Activated CD4-positive, alpha-beta T cell treated with anti-CD3 and anti-CD28 coated beads, Interleukin-2, amount 50 U/mL, for 1 hour (primary cell): Measurements from ENCODE around the gene CCSER2.
"Not testable (repeated sequence)": the region's sequence is repeated elsewhere in the genome, so short reads cannot be mapped to it uniquely, and the experiment has no call there.

ENCODE experiments used
- DNase-seq: peaks from one replicate; pipeline ENCODE4 v3.0.0-alpha.2; 2020

CCSER2 gene

GRCh38 chr10:84525120-84525806 lies 196.9 kb downstream of the CCSER2 start:
- DNase-seq: no peak

DNA sequence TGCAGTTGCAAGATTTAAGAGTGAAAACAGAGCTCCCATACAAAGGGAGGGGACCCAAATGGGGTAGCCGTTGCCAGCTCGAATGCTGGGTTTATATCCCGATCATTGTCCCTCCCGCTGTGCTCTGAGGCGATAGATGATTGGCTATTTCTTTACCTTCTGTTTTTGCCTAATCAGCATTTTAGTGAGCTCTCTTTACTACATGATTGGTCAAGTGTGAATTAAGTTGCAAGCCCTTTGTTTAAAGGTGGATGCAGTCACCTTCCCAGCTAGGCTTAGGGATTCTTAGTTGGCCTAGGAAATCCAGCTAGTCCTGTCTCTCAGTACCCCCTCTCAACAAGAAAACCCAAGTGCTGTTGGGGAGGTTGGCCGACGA lies 197.4 kb downstream of the CCSER2 start:
- not testable (repeated sequence) for DNase-seq

DNA sequence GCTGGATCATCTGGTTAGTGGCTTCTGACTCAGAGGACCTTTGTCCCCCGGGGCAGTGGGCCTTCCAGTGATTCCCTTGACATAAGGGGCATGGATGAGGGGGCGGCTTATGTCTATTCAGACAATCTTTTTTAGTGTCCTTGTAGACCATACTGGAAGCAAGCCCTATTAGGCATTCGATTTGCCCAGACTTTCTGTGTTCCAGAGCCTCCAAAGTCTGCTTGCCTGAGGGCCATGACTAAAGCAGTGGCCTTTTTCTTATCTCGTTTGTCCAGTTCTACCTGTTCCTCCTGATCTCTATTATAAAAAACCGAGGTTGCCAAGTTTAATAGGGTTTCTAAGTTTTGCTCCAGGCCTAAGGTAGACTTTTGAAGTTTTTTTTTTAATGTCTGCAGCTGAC lies 199.0 kb downstream of the CCSER2 start:
- not testable (repeated sequence) for DNase-seq

GRCh38 chr10:84528526-84528925 lies 200.1 kb downstream of the CCSER2 start:
- DNase-seq: not testable (repeated sequence)

- no peak for DNase-seq
Measured at GRCh38 chr10:84530724-84531325, 202.4 kb downstream of the CCSER2 start.

DNA sequence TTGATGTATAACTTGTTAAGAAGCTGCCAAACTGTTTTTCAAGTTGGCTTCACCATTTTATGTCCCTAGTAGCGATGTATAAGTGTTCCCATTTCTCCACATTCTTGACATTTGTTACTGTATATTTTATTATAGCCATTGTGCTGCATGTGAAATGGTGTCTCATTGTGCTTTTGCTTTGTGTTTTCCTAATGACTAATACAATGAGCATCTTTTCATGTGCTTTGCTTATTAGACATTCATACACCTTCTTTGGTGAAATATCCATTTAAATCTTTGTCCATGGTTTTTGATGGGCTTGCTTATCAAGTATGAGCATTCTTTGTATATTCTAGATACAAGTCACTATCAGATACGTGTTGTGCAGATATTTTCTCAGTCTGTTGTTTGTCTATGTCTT lies 203.0 kb downstream of the CCSER2 start:
- DNase-seq: no peak

DNA sequence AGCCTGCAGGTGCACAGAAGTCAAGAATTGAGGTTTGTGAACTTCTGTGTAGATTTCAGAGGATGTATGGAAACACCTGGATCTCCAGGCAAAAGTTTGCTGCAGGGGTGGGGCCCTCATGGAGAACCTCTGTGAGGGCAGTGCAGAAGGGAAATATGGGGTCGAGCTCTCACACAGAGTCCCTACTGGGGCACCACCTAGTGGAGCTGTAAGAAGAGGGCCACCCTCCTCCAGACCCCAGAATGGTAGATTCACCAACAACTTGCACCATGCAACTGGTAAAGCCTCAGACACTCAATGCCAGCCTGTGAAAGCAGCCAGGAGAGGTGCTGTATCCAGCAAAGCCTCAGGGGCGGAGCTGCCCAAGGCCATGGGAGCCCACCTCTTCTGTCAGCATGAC lies 205.8 kb downstream of the CCSER2 start:
- DNase-seq: no peak

GRCh38 chr10:84537447-84537931 lies 209.1 kb downstream of the CCSER2 start:
- DNase-seq: peak; percentile 20

DNA sequence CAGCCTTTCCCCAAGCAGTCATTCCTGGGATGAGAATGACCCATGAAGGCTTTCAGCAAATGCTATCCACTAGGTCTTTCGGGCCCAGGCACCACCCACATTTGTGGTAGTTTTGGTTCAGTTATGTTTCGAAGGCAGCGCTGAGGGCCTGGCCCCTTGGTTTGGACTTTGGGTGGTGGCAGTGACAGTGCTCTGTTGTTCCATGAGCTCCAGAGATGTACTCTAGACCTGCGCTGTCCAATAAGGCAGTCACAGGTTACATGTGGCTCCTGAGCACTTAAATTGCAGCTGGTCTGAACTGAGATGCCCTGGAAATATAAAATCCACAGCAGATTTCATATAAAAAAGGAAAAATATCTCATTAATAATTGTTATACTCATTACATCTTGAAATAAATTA lies 209.6 kb downstream of the CCSER2 start:
- no peak for DNase-seq

DNA sequence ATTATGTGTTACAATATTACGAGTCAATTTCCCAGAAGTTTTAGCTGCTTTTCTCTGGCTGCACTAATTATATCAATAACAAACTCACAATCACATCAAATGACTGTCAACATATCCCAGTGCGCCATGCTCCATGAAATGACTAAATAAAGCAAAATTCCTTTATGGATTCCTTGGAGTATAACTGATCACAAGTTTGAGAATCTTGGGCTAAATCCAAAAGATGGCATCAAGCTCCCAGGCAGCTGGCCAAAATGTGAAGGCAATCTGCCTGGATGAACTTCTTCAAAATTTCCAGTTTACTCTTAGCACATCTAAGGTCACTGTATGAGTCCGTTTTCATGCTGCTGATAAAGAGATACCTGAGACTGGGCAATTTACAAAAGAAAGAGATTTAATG lies 210.8 kb downstream of the CCSER2 start:
- DNase-seq: no peak

- no peak for DNase-seq
Measured at GRCh38 chr10:84540022-84540616, 211.7 kb downstream of the CCSER2 start.

DNA sequence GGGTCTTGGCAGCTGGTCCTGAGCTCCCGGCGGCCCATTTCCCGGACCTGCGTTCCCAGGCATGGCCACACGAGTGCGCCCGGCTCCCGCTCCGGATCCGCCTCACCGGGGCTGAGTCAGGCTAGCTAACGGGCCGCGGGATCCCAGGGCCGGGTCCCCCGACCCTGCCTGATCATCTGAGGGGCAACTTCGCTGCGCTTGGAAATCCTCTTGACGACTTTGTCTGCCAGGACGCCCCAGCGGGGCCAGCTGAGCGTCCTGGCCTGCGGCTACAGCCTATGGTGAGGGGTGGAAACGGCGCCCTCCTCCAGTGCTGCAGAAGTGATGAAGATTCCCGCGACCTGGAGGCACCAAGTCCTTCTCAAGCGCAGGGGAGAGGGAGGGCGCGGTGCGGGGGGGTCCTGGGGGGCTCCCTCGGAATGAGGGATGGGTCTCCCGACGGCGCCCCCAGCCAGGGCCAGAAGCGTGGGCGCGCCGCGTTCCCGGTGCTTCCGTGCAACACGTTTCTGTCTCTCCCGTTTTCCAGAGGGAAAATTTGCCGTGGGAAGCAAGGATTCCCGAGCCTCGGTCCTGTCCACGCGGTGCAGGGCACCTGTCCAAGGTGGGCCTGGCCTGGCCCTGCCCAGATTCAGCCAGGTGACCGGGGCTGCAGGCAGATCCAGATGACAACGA lies 212.4 kb downstream of the CCSER2 start:
- DNase-seq: peak; percentile 65

GRCh38 chr10:84541289-84541637 lies 212.9 kb downstream of the CCSER2 start:
- DNase-seq: no peak

- no peak for DNase-seq
Measured at GRCh38 chr10:84542522-84543490, 214.4 kb downstream of the CCSER2 start.

DNA sequence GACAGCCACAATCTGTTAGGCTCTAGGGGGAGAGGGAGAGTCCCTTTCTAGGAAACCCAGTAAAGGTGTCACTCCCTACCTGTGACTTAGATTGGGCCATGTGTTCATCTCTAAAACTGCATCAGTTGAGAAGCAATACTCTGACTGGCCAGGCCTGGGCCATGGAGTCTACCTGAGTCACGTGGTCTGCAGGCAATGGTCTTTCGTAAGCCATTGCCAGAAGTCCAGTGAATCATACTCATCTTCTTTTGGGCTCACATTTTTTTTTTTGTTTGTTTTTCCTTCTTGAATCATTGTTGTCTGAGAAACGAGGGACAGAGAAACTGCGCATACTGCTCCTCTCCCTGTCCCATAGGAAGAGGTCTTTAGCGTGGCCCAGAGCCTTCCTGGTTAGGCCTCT lies 215.6 kb downstream of the CCSER2 start:
- no peak for DNase-seq

DNA sequence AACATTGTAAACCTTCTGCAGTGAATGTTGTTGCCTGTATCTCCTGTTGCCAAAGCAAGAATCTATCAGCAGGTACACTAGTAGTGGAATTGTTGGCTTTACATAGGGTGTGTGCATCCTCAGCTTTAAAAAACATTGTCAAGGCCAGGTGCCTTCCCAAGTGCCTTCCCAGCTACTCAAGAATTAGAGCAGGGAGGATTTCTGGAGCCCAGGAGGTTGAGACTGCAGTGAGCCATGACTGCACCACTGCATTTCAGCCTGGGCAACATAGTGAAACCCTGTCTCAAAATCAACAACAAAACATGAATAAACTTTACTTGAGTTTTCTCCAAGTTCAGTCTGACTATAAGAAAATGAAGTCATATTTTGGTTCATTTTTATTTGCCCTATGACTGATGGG lies 217.3 kb downstream of the CCSER2 start:
- DNase-seq: no peak

DNA sequence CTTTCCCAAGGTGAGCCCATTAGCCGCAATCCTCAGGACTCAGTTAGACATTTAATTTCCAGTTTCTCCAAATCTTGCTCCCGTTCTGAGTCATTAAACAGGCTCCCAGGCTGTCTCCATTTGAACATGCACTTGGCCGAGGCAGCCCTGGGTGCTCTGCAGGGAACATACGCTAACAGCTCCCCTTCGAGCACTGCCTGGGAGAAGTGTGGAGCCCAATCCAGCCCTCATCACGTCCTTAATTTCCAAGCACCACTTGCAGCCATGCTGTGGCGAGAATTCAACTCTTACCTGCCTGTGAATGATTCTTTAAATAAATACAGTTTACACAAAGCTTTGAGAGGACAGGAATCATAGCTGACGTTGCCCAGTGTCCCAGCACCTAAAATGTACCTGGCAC lies 218.2 kb downstream of the CCSER2 start:
- DNase-seq: no peak

- DNase-seq: no peak
Measured at GRCh38 chr10:84547616-84548015, 219.2 kb downstream of the CCSER2 start.

DNA sequence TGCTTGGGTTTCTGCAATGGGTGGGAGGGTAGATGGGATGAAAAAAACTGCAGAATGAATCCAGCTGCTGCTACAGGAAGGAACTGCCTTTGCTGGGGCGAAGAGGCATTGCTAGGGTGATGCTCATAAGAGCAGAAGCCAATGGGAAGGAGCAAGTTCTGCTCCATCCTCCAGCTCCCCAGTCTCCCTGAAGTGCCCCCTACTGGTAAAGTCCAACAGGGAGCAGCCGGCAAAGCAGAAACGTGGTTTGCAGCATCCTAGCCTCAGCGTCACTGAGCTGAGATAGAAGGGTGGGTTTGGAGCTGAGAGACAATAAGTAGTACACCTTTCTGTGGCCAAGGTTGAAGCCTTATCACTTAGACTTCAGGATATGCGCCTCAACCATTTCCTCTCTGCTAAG lies 220.5 kb downstream of the CCSER2 start:
- DNase-seq: no peak

DNA sequence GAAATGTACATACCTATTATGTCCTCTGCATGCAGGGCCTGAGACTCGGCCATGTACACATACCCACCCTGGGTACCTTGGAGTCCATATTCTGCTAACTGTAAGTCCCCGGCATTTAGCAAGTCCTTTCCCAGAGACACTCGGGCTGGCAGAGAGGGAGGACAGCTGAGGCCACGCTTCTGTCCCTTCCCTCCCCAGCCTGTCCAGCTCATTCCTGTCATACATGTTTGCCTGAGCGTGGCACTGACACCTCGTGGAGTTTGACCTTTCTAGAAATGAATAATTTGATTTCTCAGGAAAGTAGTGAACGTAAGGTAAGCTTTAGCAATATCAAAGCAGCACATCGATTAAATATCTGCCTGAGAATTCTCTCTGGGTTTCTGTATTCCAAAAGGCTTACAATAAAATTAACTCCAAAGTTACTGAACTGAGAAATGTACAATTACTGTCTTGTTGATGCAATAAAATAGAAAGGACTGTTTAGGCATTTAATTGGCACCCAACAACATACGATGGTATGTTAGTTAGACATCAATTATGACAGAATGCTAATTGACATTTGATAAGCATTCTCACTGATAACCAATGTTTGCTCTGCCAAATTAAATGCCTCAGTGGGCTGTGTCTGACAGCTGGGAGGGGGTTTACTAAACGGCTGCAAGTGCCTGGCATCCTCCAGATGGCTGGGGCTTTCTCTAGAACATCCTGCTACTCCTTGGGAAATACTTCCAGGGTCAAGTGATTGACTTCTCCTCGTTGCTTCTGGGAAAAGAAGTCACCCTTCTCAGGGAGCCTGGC lies 221.2 kb downstream of the CCSER2 start:
- DNase-seq: no peak

DNA sequence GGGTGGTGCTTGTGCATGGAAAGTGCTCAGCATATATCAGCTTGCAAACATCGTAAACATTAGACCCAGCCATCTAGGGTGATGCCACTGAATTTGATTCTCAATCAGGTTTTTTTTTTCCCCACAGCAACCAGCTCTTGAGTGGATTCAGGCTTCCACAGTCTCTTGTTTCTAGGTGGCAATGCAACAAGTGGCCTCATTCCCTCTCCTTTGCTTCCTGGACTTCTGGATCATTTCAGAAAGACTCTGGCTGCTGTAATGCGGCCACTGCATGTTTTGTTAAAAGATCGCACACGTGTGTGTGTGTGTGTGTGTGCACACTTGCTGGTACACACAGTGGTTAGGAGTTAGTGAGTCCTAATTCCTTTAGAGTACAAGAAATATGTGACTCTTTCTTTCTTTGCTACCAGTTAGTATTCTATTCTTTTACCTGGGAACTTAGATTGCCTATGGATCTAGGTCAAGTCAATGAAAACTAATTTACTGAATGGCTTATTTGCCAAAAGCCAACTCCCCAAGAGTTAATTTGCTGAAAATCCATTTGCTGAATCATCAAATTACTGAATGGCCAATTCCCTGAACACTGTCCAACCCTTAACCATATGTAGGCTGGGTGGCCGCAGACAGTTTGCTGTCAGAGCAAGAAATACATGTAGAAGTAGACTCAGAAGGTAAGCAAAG lies 222.5 kb downstream of the CCSER2 start:
- DNase-seq: no peak
